Activated T-cell treated with anti-CD3 and anti-CD28 coated beads for 48 hours (primary cell): Measurements from ENCODE around the gene CPB2.

Experiments used
- DNase-seq: peaks from one replicate; pipeline ENCODE4 v3.0.0-alpha.2; 2020; ENCODE audit warnings: low read depth

Gene CPB2, protein sequence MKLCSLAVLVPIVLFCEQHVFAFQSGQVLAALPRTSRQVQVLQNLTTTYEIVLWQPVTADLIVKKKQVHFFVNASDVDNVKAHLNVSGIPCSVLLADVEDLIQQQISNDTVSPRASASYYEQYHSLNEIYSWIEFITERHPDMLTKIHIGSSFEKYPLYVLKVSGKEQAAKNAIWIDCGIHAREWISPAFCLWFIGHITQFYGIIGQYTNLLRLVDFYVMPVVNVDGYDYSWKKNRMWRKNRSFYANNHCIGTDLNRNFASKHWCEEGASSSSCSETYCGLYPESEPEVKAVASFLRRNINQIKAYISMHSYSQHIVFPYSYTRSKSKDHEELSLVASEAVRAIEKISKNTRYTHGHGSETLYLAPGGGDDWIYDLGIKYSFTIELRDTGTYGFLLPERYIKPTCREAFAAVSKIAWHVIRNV

DNA sequence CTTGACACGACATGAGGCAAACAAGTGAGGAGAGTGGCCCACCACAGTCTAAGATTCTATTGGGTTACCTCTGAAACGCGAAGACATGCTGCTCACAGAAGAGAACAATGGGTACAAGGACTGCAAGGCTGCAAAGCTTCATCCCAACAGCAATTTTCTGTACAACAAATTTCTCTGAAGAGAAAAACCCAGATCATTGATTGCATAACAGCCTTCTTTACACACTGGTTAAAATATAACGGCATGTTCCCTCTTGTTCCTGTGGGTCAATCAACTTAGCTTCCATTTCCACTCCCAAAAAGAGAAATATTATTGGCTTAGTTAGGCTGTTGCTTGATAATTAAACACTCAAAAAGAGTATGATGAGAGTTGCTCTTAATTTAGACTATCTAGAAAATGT, at the start of gene CPB2:
CPB2 (minus strand) TSS at position 166 of the 400 bp plus-strand sequence; CDS start at position 142, 24 bp downstream.
- DNase-seq = no peak

DNA sequence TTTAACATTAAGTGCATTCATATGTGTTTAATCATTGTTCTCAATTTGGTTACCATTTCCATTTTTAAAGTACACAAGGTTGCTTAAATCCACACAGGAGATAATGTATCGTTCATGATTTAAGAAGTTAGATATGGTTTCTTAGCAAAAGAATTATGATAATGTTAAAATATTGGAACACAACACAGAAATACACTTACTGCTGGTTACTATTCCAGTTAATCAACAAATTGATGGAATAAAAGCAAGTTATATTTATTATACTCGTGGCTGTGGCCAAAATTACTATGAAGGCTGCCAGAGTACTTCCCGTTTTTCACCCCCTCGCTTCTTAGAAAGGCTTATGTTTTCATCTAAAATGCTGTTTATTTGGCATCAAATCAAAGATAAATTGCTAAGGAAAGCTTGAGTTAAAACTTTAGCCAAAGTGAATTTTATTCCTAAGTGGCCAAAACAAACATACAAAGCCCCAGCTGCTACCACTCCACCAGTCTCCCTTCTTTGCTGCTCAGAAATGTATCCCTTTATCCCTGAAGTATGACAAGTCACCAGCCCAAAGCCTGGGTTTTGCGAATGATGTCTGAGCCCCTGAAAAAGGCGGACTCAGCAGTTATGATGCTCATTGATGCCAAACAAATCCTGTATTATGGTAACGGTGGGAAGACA, 49.4 kb upstream of the CPB2 start:
- DNase-seq = no peak

DNA sequence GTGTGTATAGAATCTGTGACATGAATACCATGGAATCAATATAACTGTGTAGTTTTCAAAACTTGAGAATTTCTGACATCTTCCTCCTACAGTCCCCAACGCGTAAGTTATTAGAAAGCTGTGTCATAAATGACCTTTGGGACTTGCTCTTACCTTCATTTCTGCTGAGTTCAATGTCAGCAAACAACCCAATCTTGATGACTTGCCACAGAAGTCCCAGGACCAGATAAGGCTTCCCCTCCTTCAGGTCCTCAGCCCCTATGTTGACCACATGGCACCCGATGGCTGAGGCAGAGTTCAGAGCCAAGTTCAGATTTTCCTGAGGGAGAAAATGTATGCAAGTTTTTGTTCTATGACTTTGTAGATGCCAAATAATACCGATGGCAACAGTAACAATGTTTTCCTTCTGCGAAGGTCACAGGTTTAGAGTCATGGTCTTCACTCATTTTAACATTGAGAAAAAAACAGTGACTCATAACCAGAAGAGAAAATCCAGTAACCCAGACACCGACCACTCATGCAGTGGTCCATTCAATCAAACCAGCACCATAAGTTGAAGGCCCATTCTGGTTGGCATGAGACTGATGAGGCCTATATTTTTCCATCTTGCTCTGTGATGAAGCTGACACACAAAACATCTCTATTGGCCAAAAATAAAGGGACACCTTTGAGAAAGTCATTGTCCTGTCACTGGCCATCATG, 47.9 kb upstream of the CPB2 start:
- no peak for DNase-seq

DNA sequence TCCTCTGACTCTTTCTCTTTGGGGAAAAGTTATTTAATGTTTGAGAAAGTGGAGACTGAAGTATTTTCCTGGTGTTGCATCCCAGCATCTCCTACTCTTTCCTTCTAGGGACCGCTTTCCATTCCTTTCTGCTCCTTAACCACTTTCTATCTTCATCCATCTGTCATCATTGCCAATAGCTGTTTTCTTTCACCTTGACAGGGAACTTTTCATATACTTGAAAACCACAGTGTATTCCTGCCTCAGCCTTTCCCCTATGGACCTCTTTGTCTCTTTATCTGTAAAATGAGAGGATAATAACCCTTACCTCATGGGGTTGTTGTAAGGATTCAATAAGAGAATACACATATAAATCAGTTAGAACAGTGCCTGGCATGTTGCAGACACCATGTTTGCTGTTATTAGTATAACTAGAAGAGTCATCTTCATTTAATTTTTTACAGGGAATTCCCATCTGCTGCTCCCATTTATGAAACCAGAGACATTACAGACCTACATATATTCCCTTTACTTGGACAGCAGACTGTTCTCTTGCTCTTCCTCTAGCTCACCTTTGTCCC, 45.4 kb upstream of the CPB2 start:
- DNase-seq = no peak

DNA sequence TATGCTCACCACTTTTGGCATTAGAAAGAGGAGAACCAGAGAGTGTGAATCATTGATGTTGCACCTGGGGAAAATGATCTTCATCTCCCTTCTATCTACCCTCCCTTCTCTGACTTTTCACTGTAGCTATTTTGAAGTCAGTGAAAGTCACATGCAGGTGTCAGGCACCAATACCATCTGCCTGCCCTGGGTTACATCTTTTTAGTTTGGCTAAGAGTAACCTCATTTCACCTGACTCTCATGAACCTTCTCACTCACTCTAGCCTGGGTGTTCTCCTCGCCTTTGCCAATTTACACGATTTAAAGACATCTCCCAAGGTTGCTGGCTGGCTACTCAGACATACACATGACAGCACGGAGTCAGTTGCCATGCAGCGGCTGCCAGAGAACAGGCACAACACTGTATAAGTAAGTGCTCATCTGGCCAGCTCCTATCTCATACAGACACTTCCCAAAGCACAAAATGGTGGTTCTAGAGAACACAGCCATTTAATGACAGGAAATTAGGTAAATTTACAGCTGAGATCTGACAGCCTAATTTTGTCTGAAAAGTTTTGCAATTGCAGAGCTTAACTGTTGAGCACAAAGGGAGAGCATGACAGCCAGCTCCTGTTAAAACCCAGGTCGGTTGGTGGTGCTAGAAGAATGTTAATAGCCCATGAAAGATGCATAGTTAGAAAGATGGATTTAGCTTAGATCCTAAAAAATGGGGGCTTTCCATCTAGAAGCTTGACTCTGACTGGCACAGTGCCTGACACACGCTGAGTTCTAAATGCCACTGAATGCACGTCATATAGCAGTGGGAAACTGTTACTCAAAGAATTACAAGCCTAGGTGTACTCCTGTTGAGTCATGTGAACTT, 44.7 kb upstream of the CPB2 start:
- DNase-seq = no peak

DNA sequence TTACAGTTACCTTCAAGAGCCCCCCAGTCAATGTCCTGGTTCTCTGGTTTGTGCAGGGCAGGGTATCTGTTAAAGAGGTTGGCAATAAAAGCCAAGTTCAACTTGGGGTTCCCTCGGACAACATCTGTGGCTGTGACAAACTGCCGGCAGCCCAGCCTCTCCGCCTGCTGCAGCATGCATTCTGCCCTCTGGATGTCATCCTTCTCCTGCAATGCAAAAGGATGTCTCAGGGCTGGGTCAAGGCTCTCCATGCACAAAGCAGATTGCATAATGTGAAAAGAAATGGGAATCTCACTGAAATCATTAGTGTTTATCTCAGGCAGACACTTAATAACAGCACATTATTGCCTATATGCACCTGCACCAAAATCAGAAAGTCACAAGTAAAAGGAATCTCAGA, 42.1 kb upstream of the CPB2 start:
- no peak for DNase-seq

DNA sequence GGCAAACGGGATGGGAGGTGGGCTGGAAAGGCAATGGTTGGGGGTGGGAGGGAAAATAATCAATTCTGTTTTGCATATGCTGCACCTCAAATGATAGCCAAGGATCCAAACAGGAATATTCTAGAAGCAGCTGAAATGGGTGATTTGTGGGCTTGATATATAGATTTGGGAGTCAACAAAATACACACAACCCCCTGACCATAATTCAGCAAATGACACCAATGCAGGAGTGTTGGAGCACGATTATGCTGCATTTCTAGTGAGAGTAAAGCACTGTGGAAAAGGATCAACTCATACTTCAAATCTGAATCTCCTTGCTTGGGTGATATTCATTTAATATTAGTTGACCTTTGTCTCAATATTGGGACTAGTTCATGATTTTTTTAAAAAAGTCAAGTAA, 41.1 kb upstream of the CPB2 start:
- DNase-seq = no peak

DNA sequence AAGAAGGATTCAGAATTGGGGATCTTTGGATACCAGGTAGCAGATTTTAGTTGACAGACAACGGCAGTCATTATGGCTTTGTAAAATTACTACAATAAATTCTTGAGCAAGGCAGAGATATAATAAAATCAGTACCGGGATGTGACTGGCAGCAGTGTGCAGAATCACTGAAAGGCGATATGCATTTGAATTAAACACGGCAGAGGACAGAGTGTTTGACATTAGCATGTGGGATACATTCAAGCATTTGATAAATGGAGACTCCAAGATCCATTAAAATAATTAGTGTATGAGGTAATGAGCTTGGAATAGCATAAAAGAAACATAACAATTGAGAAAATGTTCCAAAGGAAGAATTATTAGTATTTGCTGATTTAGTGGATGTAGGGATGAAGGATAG, 40.3 kb upstream of the CPB2 start:
- DNase-seq = no peak

DNA sequence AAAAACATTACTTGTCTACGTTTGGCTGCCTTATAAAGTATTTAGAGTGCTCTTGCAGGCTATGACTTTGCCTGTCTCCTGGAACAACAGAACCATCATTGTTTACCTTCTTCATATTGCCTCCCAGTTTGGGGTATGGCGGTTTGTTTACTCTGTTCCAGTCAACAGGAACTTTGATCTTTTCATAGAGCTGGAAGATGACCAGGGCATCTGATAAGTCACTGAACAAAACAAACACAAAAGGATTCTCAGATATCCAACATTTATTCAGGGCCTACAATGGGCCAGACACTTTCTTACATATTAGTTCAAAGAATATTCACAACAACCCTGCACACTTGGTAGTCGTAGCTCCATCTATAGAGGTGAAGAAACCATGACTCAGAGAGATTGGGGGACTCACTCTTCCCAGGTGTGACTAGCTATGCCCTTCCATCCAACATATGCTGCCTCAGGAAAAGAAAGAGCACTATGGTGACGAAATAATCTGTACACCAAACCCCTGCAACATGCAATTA, 38.4 kb upstream of the CPB2 start:
- DNase-seq = no peak

DNA sequence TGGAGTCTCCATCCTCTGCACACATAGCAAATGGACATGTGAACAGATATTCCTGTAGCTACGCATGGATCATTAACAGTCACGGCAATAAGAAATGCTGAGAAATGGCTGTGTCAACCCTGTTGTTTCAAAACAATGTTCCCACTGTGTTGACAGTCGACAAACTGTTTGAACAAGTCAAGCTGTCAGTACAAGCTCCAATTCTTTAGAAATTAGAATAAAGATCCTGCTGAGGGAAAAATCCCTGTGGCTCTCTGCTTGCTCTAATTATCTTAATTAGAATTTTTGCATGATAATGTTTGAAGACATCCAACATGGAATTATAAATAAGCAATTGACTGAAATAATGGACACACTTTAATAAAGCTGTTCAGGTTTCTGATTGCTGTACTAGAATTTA, 37.9 kb upstream of the CPB2 start:
- DNase-seq = no peak

DNA sequence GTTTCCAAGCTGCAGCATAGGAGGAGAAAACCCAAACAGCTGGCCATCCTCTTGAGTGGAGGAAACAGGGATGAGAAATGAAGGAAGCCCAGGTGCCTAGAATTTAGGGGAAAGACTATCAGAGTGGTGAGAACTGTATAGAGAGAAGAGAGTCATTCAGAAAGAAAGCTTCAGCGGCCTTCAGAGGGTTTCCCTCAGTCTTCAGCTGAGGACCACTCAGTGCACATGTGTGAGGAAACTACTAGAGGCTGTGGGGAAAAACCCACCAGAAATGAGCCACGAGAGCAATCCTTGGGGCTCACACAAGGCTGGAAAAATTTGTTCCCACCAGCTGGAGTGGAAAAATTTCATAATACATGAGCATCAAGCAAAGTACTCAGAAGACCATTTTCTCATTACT, 35.2 kb upstream of the CPB2 start:
- DNase-seq = no peak

DNA sequence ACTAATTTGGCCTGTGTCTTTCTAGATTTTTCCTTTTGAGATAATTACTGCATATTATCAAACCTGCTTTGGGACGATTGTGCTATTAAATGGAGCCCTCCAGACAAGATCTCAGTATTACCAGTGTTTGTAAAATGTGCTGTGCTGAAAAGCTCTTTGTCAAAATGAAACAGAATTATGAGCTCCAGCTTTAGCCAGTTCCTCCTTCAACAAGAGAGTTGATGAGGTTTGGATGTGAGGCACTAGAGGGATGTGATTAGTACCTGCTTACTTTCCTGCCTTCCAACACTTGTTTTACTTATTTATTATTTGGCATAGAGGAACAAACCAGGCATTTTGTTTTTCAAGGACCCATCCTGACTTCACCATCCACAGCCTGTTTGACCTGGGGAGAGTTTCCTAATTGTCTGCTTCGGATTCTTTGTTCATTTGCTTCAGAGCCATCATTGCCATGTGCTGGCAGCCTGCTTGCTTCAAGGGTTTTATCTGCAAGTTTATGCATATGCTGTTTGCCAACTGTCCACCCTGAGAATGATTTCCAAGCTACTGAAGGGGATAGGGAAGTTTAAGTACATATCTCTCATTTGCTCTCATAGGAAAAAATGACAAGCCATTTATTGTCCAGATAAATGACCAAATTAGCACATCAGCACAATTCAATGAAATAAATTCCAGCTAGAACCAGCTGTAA, 32.9 kb upstream of the CPB2 start:
- no peak for DNase-seq

DNA sequence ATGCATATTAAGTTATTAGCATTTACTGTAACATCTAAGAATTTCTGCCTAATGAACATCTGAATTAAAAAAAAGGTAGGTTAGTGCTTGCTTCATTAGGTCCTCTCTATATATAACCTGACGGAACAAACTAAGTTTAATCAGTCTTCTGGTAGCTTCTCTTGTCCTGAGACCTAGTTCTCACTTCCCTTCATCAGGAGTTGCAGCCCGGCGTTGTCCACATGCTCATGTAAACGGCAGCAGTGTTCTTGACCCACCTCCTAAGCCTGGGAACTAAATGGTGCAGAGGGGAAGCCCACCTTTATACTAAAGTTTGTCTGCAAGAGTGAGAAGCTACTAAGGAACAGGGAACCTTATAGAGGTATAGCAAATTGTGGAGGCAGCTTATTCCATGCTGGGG, 31.9 kb upstream of the CPB2 start:
- DNase-seq = no peak

DNA sequence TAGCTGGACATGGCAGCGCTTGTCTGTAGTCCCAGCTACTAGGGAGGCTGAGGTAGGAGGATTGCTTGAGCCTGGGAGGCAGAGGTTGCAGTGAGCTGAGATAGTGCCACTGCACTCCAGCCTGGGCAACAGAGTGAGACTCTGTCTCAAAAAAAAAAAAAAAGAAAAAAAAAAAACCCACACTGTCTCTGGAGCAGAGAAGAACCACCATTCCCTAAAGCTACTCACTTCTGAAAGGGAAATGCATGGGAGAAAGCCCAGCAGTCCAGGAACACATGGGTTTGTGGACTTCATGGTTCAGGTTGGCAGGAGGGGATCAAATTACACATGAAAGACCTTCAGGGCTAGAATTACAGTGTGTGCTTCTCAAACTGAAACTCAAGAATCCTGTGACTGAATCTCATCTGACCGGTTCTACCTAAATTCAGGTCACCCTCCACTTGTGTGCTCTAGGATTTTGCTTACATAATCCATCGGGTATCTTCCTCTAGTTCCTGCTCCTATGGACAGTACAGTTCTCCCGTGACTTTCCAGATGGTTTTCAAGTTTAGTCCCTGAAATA, 30.2 kb upstream of the CPB2 start:
- no peak for DNase-seq

DNA sequence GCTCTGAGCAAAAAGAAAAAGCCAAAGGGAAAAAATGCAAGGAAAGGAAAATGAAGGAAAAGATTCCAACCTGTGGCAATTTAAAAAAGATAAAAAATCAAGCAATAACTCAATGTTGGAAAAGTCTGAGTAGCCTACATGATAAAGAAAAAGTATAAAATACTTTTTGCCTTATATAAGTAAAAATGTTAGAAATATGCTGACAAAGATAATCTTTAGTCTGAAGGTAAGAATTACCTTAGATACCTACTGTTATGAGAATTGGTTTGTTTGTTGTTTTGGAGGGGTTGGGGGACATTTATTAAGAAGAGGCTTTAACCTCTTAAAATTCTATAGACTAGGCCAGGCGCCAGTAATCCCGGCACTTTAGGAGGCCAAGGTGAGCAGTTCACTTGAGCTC, 29.7 kb upstream of the CPB2 start:
- DNase-seq = no peak

DNA sequence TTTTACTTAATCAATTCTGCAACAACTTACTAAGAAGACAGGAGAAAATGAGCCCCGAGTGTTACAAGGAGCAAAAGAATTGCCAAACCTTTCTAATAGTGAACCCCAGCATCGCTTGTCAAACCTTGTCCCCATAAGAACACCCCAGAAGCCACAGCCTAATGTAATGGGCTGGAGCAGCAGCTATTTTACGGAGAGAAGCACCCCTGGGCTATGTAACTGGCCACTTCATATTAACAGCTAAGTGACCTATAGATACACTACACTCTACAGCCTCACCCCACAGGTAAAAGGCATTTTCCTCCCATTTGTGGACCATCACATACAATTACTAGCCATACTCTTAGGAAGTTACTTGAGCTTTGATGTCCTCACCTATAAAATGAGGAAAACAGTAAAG, 27.3 kb upstream of the CPB2 start:
- DNase-seq = no peak

DNA sequence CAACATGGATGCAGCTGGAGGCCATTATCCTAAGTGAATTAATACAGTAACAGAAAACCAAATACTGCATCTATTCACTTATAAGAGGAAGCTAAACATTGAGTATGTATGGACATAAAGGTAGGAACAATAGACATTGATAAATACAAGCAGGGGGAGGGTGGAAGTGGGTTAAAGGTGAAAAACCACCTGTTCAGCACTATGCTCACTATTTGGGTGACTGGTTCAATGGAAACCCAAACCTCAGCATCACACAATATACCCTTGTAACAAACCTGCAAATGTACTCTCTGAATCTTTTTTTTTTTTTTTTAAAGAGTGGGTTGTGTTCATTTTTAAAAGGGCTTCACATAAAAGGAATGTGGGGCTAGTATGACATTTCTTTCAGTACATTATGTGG, 26.9 kb upstream of the CPB2 start:
- DNase-seq = no peak

DNA sequence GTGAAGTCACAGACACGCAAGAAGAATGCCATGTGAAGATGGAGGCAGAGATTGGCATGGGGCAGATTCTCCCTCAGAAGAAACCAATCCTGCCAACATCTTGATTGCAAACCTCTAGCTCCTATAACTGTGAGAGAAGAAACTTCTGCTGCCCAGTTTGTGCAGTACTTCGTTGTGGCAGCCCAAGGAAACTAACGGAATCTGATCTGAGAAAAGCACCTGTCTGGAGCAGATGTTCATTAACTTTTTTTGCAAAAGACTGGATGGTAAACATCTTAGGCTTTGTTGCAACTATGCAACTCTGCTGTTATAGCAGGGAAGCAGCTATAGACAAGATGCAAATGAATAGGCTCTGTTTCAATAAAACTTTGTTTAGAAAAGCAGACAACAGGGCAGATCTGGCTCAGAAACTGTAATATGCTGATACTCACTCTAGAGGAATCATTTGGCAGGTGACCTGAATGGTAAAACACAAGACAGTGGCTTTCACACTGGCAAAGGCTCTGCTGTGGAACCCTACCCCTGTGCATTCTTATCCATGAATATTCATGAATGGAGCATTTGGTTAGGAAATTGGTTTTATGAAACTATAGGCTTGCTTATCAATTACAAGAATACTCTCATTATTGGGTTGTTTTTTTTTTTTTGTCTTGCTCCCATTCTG, 25.3 kb upstream of the CPB2 start:
- DNase-seq = no peak

DNA sequence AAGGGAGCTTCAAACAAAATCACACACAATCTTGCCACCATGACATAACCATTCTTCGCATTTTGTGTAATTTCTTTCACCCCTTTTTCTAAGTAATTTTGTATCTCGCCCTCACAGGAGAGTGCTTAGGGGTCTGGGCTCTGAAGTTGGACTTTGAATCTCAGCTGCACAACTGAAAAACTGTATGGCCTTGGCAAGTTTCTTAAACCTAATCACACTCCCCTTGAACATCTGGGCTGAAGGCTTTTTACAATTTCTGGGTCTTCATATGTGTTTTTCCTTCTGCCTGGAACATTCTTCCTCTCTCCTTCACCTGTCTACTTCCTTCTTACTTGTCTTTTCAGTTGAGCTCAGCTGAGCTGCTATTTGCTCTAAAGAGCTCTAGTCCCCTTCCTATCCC, 24.3 kb upstream of the CPB2 start:
- no peak for DNase-seq

DNA sequence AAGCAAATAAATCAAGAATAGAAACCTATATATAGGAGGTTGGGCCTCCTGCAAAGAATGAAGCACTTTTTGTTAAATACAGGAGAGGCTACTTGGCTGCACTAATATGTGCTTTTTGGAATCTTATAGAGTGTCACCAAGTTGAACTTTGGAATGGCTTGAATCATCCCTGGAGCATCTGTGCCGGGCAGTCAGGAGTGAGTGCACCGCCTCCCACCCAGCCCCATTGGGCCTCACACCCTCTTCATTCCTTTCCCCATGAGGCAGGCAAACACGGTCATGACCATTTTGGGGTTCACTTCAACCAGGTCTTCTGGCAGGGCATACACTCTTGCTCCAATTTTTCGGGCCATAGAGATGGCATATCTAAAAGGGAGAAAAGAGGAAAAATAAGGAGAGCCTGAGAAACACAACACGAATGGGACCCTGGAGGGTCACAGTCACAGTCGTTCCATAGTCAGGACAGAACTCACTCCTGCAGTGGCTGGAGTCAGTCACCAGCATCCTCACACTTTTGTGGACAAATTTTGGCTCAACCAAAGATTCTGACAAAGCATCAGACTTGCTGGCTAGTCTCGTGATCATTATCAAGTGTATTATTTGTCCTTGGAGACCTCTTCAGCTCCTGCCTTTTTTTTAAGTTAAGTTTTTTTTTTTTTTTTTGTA, 22.7 kb upstream of the CPB2 start:
- DNase-seq = no peak
